Kidney tubule cell (primary cell): ENCODE measurements around the gene STK39.
"Not testable (repeated sequence)": the region's sequence is repeated elsewhere in the genome, so short reads cannot be mapped to it uniquely, and the experiment has no call there.

Source experiments
- DNase-seq: peaks from one replicate; pipeline ENCODE4 v3.0.0-alpha.2; 2018; ENCODE audit warnings: low spot score

Gene STK39

GRCh38 chr2:168137510-168138180 lies 109.8 kb downstream of the STK39 start:
- peak; percentile 41 for DNase-seq

GRCh38 chr2:168136392-168136977 lies 110.9 kb downstream of the STK39 start:
- peak; percentile 61 for DNase-seq

DNA sequence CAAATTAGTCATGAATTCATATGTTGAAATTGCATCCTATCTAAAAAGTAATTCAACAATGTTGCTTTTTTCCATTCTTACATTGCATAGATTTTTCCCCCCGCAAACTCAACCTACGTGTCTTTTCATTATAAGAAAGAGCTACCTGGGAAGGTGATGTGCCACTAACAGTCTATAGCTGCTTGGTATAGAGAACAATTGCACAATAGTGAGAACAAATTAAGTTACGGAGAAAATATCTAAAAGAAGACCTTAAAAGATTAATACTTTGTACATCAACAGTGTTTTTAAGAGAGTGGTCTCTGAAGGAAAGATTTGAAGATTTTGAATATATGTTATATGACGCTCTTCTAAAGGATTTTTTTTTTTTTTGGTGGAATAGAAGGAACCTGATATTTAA lies 111.8 kb downstream of the STK39 start:
- DNase-seq = no peak

DNA sequence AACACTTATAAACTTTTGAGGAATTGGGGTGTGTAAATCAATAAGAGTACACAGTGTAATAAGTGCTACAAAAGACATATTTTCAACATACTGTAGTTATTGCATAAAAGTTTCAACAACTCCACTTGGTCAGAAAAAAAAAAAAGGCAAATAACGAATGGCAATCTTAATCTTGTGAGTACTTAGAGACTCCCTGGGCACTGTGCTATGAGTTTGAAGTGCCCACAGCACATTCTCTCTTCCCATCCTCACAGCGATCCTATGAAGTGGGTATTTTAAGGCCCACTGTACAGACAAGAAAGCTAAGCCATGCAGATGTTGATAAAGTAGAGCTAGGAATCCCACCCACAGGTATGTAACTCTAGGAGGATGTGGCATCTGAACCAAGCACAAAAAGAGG lies 112.3 kb downstream of the STK39 start:
- DNase-seq = no peak

- no peak for DNase-seq
These were observed 112.9 kb downstream of the STK39 start for GRCh38 chr2:168134485-168134884.

DNA sequence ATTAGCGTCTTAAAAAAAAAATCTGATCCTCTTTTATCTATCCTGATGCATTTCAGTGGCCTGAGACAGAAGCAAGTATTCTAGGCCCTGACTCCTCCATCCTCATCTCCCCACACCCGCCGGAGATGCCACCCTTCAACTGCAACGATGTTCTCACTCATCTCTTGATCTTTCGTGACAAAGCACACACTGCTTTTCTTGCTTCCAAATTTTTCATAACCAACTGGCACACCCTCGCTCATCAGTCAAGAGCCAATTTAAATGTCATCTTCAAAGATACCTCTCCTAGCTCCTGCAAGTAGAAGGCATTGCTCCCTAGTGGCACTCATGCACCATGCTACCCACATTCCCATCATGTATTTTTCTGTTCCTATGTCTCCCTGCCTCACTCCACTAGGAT lies 115.0 kb downstream of the STK39 start:
- DNase-seq = no peak

DNA sequence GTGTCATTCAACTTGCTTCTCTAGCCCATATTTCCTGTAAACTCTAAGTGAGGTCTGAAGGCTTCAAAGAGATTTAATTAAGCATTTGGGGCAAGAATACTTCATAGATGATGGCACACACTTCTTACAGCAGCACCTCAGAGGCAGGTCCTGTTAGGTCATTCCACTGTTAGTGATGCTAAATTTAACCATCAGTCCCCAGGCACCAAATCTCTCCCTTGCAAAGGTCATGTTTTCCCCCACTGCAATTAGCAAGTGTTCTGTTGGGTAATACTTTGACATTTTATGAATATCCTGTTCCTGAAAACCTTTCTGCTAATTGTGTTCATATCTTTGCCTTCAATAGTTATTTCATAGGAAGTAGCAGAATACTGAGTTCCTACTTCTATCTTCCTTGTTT lies 117.0 kb downstream of the STK39 start:
- DNase-seq = no peak

GRCh38 chr2:168127371-168127770 lies 120.0 kb downstream of the STK39 start:
- DNase-seq = no peak

DNA sequence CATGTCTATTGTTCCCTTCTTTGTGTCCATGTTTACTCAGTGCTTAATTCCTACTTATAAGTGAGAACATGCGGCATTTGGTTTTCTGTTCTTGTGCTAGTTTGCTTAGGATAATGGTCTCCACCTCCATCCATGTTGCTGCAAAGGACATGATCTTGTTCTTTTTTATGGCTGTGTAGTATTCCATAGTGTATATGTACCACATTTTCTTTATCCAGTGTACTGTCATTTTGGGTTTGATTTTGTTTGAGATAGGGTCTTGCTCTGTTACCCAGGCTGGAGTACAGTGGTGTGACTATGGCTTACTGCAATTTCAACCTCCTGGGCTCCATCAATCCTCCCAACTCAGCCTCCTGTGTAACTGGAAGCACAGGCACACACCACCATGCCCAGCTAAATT lies 125.2 kb downstream of the STK39 start:
- not testable (repeated sequence) for DNase-seq

DNA sequence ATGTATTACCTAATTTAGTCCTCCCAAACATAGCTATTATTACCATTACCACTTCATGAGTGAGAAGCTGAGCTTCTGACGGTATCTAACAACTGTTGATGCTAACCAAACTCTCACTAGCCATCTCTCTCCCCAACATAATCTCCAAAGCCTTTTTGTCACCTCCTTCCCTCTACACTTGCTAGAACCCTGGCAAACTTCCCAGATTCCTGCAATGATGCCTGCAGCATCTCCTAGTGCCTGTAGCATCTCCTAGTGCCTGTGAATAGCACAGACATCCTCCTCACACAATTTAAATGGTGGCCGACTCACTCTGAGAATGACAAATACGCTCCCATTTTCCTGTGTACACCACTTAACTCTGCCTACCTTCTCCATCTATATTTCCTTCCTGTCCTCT lies 126.7 kb downstream of the STK39 start:
- DNase-seq = peak; percentile 29

- DNase-seq = no peak
These were observed 127.1 kb downstream of the STK39 start for GRCh38 chr2:168120310-168120709.

GRCh38 chr2:168119515-168120141 lies 127.8 kb downstream of the STK39 start:
- DNase-seq = peak; percentile 59

DNA sequence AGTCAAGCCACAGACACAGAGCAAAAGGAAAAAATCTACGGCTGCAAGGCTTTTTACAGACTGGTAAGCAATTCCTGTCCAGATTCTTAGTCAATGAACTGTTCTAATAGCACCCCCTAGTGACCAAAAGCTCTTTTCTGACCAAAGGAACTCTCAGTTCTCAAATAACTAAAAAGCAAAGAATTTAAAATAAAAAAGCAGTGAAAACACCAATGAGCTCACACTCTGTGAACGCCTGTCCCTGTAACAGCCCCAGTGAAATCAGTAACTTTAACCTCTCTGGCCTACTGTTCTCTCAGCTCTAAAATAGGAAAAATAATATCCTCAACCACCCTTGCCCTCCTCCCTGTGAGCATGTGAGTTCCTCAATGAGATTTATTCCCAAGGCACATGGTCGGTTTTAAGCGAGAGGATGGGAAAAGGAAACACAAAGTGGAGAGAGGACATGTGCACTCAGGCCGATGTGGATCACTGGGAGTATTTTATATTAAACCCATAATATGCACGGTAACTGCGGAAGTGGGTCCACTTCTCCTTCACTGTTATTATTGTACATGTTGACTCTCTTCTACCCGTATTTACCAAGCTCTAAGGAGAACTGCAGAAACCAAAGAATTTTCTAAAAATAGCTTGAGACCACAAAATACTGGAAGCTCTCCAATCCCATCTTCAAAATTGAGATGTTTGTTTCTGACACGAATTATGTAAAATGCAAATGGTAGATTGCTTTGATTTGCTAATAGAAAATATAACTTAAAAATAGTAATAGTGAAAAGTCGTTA lies 128.5 kb downstream of the STK39 start:
- peak; percentile 74 for DNase-seq

DNA sequence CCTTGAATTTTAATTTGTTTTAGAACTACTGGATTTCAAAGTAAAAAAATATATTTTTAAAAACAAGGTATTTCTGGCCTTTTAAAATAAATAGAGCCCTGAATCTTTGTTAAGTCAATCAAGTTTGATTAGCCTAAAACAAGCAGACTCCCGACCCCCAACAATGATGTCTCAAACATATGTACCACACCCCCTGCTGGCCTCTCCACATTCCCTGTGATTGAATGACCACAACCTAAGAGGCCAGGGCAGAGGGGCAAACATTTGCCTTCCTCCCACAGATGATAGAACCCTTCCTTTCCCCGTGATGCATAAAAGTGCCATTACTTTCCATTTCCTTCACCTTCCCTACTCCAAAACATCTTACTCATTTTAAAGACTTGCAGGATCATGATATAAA lies 130.9 kb downstream of the STK39 start:
- DNase-seq = no peak

- no peak for DNase-seq
These were observed 132.8 kb downstream of the STK39 start for GRCh38 chr2:168114619-168115018.

DNA sequence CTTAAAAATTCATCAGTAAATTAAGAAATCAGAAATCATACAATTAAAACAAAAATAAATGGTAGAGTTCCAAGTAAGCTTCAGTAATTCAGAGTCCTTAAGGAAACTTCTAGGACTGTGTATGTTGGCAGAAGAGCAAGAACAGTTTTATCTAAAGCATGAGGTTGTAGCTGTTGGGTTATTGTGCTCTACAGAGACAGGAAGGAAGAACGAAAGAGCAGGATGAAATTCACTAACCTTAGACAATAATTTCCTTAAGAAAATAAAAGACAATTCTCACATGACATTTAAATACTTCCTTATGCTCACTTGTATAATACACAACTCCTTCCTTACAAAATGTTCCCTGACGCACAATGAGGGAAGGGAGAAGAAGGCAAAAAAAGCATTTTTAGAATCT lies 133.4 kb downstream of the STK39 start:
- DNase-seq = no peak

DNA sequence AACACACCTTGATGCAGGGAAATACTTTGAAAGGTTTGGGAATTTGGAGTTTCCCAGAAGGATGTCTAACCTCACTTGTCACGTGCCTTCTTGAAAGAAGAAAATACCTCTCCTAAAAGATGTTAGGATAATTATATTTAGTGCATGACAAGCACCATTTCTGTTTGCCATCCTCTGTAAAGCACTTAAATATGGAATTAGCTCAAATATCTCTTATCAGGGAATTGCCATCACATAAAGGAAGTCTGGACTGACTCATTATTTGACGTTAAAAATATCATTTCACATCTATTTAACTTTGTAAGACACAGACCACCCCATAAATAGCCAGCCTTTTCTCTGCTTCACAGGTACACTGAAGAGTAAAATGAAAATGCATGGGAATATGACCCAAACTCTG lies 140.1 kb downstream of the STK39 start:
- DNase-seq = no peak

DNA sequence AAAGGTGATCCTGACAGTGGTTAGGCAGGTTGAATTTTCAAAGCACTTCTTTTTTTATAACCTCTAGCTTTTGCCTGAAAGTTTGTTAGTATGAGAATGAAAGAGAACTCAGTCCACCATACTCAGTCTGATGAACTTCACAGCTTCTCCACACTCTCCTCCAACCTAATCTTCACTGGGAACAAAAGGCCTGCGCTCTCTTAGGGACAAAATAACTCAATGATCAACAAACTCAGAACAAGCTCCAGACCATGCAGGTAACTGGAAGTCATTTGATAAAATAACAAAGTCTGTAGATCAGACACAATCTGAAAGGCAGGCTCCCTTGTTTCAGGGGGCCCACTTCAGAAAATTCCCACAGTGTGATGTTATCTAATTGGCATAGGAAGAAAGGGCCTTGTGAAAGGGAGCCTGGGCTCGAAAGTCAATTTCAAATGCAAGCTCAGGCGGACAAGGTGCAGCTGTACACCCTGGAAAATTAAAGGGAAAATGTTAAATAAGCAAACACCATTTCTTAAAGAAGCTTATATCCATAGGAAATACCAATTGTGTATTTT lies 142.2 kb downstream of the STK39 start:
- no peak for DNase-seq

GRCh38 chr2:168097431-168097830 lies 150.0 kb downstream of the STK39 start:
- peak; percentile 96 for DNase-seq

- peak; percentile 86 for DNase-seq
These were observed 151.2 kb downstream of the STK39 start for GRCh38 chr2:168096158-168096557.

- no peak for DNase-seq
These were observed 155.4 kb downstream of the STK39 start for GRCh38 chr2:168091986-168092385.

GRCh38 chr2:168090366-168091135 lies 156.8 kb downstream of the STK39 start:
- no peak for DNase-seq
